HepG2 (cell line): ENCODE results near the gene NTS. TPM values are rescaled to one million over a fixed set of nuclear protein-coding genes. Genes with fewer than 3 reads are reported as not detected.

Source experiments
- ELF1 ChIP-seq: sonication (generic); formaldehyde crosslinking; IDR thresholded peaks from 2 replicates; pipeline ENCODE4 v1.4.0; 2020; ENCODE audit warnings: missing genetic modification reagents
- GABPA ChIP-seq, 2 experiments: IDR thresholded peaks; 2 replicates each; pipeline ENCODE4 v1.6.1; 2011 to 2016; ENCODE audit warnings: low read depth in 2 of 2, low read length in 1 of 2, missing biosample characterization in 1 of 2, missing genetic modification characterization in 1 of 2
- GABPB1 ChIP-seq: IDR thresholded peaks from 2 replicates; pipeline ENCODE4 v1.6.1; 2016; ENCODE audit warnings: mild to moderate bottlenecking, missing genetic modification reagents, moderate library complexity, missing compliant biosample characterization
- HIVEP1 ChIP-seq: sonication (generic); formaldehyde crosslinking; IDR thresholded peaks from 2 replicates; pipeline ENCODE4 v1.4.0; 2020; ENCODE audit warnings: mild to moderate bottlenecking, missing genetic modification reagents
- HNF4A ChIP-seq: sonication (generic); formaldehyde crosslinking; IDR thresholded peaks from 2 replicates; pipeline ENCODE4 v1.4.0; 2020; ENCODE audit warnings: missing genetic modification reagents
- MBNL3 ChIP-seq: fragments of 250-450 bp; sonication (Bioruptor Pico); conservative IDR thresholded peaks from 2 replicates; pipeline ENCODE4 v1.8.0; 2022; ENCODE audit warnings: mild to moderate bottlenecking, inconsistent platforms
- TCF7L2 ChIP-seq: IDR thresholded peaks from 2 replicates; pipeline ENCODE4 v1.6.1; 2011; ENCODE audit warnings: mild to moderate bottlenecking, low read depth, low read length, moderate library complexity
- YEATS4 ChIP-seq: sonication (generic); formaldehyde crosslinking; IDR thresholded peaks from 2 replicates; pipeline ENCODE4 v1.4.0; 2020; ENCODE audit warnings: missing genetic modification reagents, borderline replicate concordance
- ZKSCAN8 ChIP-seq: IDR thresholded peaks from 2 replicates; pipeline ENCODE4 v1.6.1; 2016; ENCODE audit warnings: borderline replicate concordance, missing genetic modification reagents, missing compliant biosample characterization
- ZNF317 ChIP-seq: sonication (generic); formaldehyde crosslinking; IDR thresholded peaks from 2 replicates; pipeline ENCODE4 v1.5.0; 2020; ENCODE audit warnings: mild to moderate bottlenecking, missing genetic modification reagents
- ZNF329 ChIP-seq: sonication (generic); formaldehyde crosslinking; IDR thresholded peaks from 2 replicates; pipeline ENCODE4 v1.9.0; 2021; ENCODE audit warnings: low read depth, mild to moderate bottlenecking, missing genetic modification reagents
- ZSCAN9 ChIP-seq: IDR thresholded peaks from 2 replicates; pipeline ENCODE4 v1.6.1; 2016; ENCODE audit warnings: borderline replicate concordance
- polyA plus RNA-seq, 8 experiments: library from polyadenylated mRNA; depleted of rRNA in 3 of 8; stranded (reverse) in 7 of 8; unstranded in 1 of 8; fragments of >200 nt; fragmentation: Illumina TruSeq in 4 of 8; extraction: Trizol in 4 of 8; gene quantifications; 2 replicates each; pipeline versions ENCODE4 v1.2.1 to v1.2.3, GENCODE V29; 2011 to 2016; ENCODE audit warnings: low read depth in 4 of 8, missing spikeins in 1 of 8, mixed read lengths in 1 of 8; ENCODE audit not compliant: insufficient read depth in 1 of 8
- total RNA-seq, 5 experiments: library from RNA; depleted of rRNA; stranded (reverse); fragments of >200 nt; fragmentation: Illumina TruSeq; extraction: Trizol; gene quantifications; 2 replicates each; pipeline ENCODE4 v1.2.3, GENCODE V29; 2016; ENCODE audit warnings: low read depth in 1 of 5
- TF ChIP-seq, protein P1 (sequence below): sonication (generic); formaldehyde crosslinking; IDR thresholded peaks from 2 replicates; pipeline ENCODE4 v1.4.0; 2020; ENCODE audit warnings: missing genetic modification reagents, borderline replicate concordance
- TF ChIP-seq, protein P2 (sequence below): sonication (generic); formaldehyde crosslinking; IDR thresholded peaks from 2 replicates; pipeline ENCODE4 v1.5.1; 2020; ENCODE audit warnings: mild to moderate bottlenecking, missing genetic modification reagents, moderate library complexity
- TF ChIP-seq, protein P3 (sequence below): IDR thresholded peaks from 2 replicates; pipeline ENCODE4 v1.4.0; 2020; ENCODE audit warnings: mild to moderate bottlenecking, missing genetic modification reagents

NTS gene
- total and polyA plus RNA-seq, 2 of the 13 experiments (the other 11 are each of a cell fraction or from before 2014, with no cell fraction given) = 0.05 to 0.13 TPM

DNA sequence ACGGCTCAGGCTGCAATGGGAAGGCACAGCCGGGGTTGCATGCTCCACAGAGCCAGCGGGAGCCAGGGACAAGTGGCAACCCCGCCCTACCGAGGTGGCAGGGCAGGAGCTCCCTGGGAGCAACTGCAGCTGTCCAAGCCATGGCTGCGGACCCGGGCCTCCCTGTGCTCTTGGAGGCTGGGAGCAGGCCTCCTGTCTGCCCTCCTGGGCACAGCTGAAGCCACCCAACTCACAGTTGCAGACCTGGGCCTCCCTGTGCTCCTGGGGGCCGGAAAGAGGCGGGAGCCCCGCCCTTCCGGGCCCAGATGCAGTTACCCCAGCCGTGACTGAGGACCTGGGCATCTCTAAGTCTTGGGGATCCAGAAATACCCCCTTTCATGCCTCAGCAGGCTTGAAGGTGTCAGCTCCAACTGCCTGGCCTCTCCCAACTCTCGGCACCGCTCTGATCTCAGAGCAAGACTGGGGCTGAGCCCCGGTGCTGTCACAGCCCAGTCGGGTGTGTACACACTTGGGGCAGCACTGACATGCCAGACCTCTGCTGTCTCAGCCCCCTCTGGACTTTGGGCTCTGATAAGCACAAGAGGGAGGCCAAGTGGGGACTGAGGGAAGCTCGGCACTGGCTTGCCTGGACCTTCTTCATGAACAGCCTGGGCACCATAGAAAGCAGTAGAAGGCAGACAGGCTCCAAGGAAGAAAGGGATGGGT, 30.3 kb upstream of the NTS start (continued):
- no peak for TF ChIP-seq ZNF329 (CRISPR knock-in tag)
- TF ChIP-seq GABPB1 = peak; percentile 41; the same call in 1 of the 2 replicates
- TF ChIP-seq ZKSCAN8 (CRISPR knock-in tag) = no peak
- no peak for TF ChIP-seq GABPA (IDR thresholded peaks at IDR 0.05; ENCODE audit: low read depth, low read length)
- TF ChIP-seq GABPA (CRISPR knock-in tag; IDR thresholded peaks at IDR 0.05; ENCODE audit: low read depth) = peak; percentile 24; the same call in 1 of the 2 replicates
- TF ChIP-seq HNF4A (CRISPR knock-in tag) = peak; percentile 73
- no peak for TF ChIP-seq ZSCAN9 (CRISPR knock-in tag)
- TF ChIP-seq YEATS4 (CRISPR knock-in tag) = no peak
- no peak for TF ChIP-seq ZNF317 (CRISPR knock-in tag)
- no peak for TF ChIP-seq TCF7L2
- TF ChIP-seq HIVEP1 (CRISPR knock-in tag) = no peak
- no peak for TF ChIP-seq MBNL3 (CRISPR knock-in tag)
- TF ChIP-seq, protein P1, sequence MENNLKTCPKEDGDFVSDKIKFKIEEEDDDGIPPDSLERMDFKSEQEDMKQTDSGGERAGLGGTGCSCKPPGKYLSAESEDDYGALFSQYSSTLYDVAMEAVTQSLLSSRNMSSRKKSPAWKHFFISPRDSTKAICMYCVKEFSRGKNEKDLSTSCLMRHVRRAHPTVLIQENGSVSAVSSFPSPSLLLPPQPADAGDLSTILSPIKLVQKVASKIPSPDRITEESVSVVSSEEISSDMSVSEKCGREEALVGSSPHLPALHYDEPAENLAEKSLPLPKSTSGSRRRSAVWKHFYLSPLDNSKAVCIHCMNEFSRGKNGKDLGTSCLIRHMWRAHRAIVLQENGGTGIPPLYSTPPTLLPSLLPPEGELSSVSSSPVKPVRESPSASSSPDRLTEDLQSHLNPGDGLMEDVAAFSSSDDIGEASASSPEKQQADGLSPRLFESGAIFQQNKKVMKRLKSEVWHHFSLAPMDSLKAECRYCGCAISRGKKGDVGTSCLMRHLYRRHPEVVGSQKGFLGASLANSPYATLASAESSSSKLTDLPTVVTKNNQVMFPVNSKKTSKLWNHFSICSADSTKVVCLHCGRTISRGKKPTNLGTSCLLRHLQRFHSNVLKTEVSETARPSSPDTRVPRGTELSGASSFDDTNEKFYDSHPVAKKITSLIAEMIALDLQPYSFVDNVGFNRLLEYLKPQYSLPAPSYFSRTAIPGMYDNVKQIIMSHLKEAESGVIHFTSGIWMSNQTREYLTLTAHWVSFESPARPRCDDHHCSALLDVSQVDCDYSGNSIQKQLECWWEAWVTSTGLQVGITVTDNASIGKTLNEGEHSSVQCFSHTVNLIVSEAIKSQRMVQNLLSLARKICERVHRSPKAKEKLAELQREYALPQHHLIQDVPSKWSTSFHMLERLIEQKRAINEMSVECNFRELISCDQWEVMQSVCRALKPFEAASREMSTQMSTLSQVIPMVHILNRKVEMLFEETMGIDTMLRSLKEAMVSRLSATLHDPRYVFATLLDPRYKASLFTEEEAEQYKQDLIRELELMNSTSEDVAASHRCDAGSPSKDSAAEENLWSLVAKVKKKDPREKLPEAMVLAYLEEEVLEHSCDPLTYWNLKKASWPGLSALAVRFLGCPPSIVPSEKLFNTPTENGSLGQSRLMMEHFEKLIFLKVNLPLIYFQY (CRISPR knock-in tag) = no peak
- TF ChIP-seq, protein P2, sequence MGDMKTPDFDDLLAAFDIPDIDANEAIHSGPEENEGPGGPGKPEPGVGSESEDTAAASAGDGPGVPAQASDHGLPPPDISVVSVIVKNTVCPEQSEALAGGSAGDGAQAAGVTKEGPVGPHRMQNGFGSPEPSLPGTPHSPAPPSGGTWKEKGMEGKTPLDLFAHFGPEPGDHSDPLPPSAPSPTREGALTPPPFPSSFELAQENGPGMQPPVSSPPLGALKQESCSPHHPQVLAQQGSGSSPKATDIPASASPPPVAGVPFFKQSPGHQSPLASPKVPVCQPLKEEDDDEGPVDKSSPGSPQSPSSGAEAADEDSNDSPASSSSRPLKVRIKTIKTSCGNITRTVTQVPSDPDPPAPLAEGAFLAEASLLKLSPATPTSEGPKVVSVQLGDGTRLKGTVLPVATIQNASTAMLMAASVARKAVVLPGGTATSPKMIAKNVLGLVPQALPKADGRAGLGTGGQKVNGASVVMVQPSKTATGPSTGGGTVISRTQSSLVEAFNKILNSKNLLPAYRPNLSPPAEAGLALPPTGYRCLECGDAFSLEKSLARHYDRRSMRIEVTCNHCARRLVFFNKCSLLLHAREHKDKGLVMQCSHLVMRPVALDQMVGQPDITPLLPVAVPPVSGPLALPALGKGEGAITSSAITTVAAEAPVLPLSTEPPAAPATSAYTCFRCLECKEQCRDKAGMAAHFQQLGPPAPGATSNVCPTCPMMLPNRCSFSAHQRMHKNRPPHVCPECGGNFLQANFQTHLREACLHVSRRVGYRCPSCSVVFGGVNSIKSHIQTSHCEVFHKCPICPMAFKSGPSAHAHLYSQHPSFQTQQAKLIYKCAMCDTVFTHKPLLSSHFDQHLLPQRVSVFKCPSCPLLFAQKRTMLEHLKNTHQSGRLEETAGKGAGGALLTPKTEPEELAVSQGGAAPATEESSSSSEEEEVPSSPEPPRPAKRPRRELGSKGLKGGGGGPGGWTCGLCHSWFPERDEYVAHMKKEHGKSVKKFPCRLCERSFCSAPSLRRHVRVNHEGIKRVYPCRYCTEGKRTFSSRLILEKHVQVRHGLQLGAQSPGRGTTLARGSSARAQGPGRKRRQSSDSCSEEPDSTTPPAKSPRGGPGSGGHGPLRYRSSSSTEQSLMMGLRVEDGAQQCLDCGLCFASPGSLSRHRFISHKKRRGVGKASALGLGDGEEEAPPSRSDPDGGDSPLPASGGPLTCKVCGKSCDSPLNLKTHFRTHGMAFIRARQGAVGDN (CRISPR knock-in tag) = peak; percentile 21; the same call in 1 of the 2 replicates
- TF ChIP-seq, protein P3, sequence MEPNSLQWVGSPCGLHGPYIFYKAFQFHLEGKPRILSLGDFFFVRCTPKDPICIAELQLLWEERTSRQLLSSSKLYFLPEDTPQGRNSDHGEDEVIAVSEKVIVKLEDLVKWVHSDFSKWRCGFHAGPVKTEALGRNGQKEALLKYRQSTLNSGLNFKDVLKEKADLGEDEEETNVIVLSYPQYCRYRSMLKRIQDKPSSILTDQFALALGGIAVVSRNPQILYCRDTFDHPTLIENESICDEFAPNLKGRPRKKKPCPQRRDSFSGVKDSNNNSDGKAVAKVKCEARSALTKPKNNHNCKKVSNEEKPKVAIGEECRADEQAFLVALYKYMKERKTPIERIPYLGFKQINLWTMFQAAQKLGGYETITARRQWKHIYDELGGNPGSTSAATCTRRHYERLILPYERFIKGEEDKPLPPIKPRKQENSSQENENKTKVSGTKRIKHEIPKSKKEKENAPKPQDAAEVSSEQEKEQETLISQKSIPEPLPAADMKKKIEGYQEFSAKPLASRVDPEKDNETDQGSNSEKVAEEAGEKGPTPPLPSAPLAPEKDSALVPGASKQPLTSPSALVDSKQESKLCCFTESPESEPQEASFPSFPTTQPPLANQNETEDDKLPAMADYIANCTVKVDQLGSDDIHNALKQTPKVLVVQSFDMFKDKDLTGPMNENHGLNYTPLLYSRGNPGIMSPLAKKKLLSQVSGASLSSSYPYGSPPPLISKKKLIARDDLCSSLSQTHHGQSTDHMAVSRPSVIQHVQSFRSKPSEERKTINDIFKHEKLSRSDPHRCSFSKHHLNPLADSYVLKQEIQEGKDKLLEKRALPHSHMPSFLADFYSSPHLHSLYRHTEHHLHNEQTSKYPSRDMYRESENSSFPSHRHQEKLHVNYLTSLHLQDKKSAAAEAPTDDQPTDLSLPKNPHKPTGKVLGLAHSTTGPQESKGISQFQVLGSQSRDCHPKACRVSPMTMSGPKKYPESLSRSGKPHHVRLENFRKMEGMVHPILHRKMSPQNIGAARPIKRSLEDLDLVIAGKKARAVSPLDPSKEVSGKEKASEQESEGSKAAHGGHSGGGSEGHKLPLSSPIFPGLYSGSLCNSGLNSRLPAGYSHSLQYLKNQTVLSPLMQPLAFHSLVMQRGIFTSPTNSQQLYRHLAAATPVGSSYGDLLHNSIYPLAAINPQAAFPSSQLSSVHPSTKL = 0 out of 2 replicates have a peak, but pooled peaks have one; percentile 15
- TF ChIP-seq ELF1 (CRISPR knock-in tag) = no peak
